GM12878 (cell line): ENCODE data around the gene RAD51B. TPM values are rescaled to one million over a fixed set of nuclear protein-coding genes. Genes with fewer than 3 reads are reported as not detected.

Experiments
- ATAC-seq: fragments of 200-7000 bp; cut with Tn5 transposase; 3 replicates; pipeline ENCODE4 v1.9.1; 2020; ENCODE audit warnings: mild to moderate bottlenecking, moderate library complexity
- BruUV-seq: library from RNA; stranded (reverse); fragments of 400-500 nt; replicated peaks from 2 replicates; lab custom pipeline; 2021; lab: Mats Ljungman, UMichigan
- CTCF ChIA-PET: fragments of 300-600 bp; sonication (Branson Sonifier 250); formaldehyde crosslinking; extraction: SDS; loops from one replicate; lab custom pipeline; 2021; ENCODE audit warnings: inconsistent platforms; lab: Yijun Ruan, JAX
- POLR2A ChIA-PET: fragments of 350-600 bp; formaldehyde crosslinking; extraction: SDS; loops from one replicate; lab custom pipeline; 2021; ENCODE audit warnings: inconsistent platforms; lab: Charles Lee
- RAD21 ChIA-PET: fragments of 300-600 bp; sonication (Branson Sonifier 250); formaldehyde crosslinking; loops from one replicate; lab custom pipeline; 2023; ENCODE audit warnings: antibody characterized with exemption; ENCODE audit not compliant: unreplicated experiment; lab: Charles Lee
- SMC1A ChIA-PET: fragments of 300-600 bp; sonication (Branson Sonifier 250); formaldehyde crosslinking; loops from one replicate; lab custom pipeline; 2023; ENCODE audit not compliant: unreplicated experiment, uncharacterized antibody; lab: Charles Lee
- DNase-seq: peaks from one replicate; pipeline ENCODE4 v3.0.0-alpha.2; 2011; ENCODE audit warnings: low read depth, low spot score
- FAIRE-seq: peaks from 3 replicates; lab custom pipeline; 2011; peaks lifted over from hg19 to GRCh38; lab: Jason Lieb, UNC
- H2AFZ ChIP-seq: 2 replicates; pipeline ENCODE4 v1.6.0; 2011; ENCODE audit warnings: low read depth, low read length, control low read depth; ENCODE audit not compliant: control insufficient read depth
- H3K27ac ChIP-seq: 2 replicates; pipeline ENCODE4 v1.5.1; 2011; ENCODE audit warnings: control low read depth; ENCODE audit not compliant: control insufficient read depth, insufficient read depth
- H3K27me3 ChIP-seq, 2 experiments: replicated peaks in 1 of 2; 2 replicates each; pipeline versions ENCODE4 v1.6.0 to v1.6.1; 2011; ENCODE audit warnings: low read length in 1 of 2; ENCODE audit not compliant: control insufficient read depth in 2 of 2, insufficient read depth in 2 of 2
- H3K36me3 ChIP-seq, 2 experiments: 2 replicates each; pipeline ENCODE4 v1.5.1; 2011; ENCODE audit warnings: low read length in 1 of 2; ENCODE audit not compliant: control insufficient read depth in 2 of 2, insufficient read depth in 2 of 2
- H3K4me1 ChIP-seq: 2 replicates; pipeline ENCODE4 v1.6.1; 2011; ENCODE audit warnings: mild to moderate bottlenecking, low read length, moderate library complexity, mixed read lengths; ENCODE audit not compliant: control insufficient read depth, insufficient read depth
- H3K4me2 ChIP-seq: 2 replicates; pipeline ENCODE4 v1.6.0; 2011; ENCODE audit warnings: control low read depth; ENCODE audit not compliant: control insufficient read depth, insufficient read depth
- H3K4me3 ChIP-seq: fragments of 200-600 bp; sonication (generic); 2 replicates; pipeline ENCODE4 v1.5.1; 2016
- H3K79me2 ChIP-seq: 2 replicates; pipeline ENCODE4 v1.6.0; 2011; ENCODE audit warnings: low read length; ENCODE audit not compliant: control insufficient read depth, insufficient read depth
- H3K9ac ChIP-seq: 2 replicates; pipeline ENCODE4 v1.8.0; 2011; ENCODE audit warnings: low read length, control low read depth, mixed read lengths; ENCODE audit not compliant: control insufficient read depth, insufficient read depth
- H3K9me3 ChIP-seq: replicated peaks from 3 replicates; pipeline ENCODE4 v1.5.1; 2011; ENCODE audit warnings: mild to moderate bottlenecking, low read length; ENCODE audit not compliant: control insufficient read depth, insufficient read depth
- H4K20me1 ChIP-seq: 2 replicates; pipeline ENCODE4 v1.6.0; 2011; ENCODE audit not compliant: control insufficient read depth, insufficient read depth
- ASH2L ChIP-seq: fragments of 300-600, 200-600 bp; sonication (generic); IDR thresholded peaks from 2 replicates; pipeline ENCODE4 v1.6.1; 2017; ENCODE audit warnings: low read depth, mild to moderate bottlenecking, borderline replicate concordance
- BCL3 ChIP-seq: IDR thresholded peaks from 2 replicates; pipeline ENCODE4 v1.6.1; 2011; ENCODE audit warnings: borderline replicate concordance, low read depth, mild to moderate bottlenecking, moderate library complexity, low read length; ENCODE audit not compliant: insufficient read depth, poor library complexity, severe bottlenecking
- CBFB ChIP-seq: IDR thresholded peaks from 2 replicates; pipeline ENCODE4 v1.6.1; 2016; ENCODE audit warnings: antibody characterized with exemption, low read depth
- EED ChIP-seq: sonication (generic); IDR thresholded peaks from 2 replicates; pipeline ENCODE4 v1.6.1; 2016; ENCODE audit warnings: antibody characterized with exemption, low read depth
- IRF5 ChIP-seq: fragments of 450-650 bp; IDR thresholded peaks from 2 replicates; pipeline ENCODE4 v1.6.1; 2017; ENCODE audit warnings: borderline replicate concordance
- KLF5 ChIP-seq: fragments of 450-650 bp; IDR thresholded peaks from 2 replicates; pipeline ENCODE4 v1.6.1; 2014; ENCODE audit warnings: mild to moderate bottlenecking; ENCODE audit not compliant: partially characterized antibody
- NRF1 ChIP-seq: conservative IDR thresholded peaks from 2 replicates; pipeline ENCODE4 v1.6.1; 2011; ENCODE audit warnings: mild to moderate bottlenecking, low read depth, low read length, improper control_type of control experiment
- YBX1 ChIP-seq: fragments of 450-650 bp; IDR thresholded peaks from 2 replicates; pipeline ENCODE4 v1.6.1; 2016; ENCODE audit warnings: antibody characterized with exemption
- WGBS: methylation state at CpG from one replicate; pipeline ENCODE4 v1.1.6; 2016; ENCODE audit warnings: low lambda C conversion rate; ENCODE audit not compliant: insufficient replicate concordance, insufficient coverage; ENCODE audit errors: missing lambda C conversion rate; 5-methylcytosine and 5-hydroxymethylcytosine counted together
- in situ Hi-C: fragments of 300-500 bp; cut with MboI; formaldehyde crosslinking; loops from 9 replicates; pipeline ENCODE4 v1.14.3; 2018; ENCODE audit warnings: mixed read lengths
- intact Hi-C: fragments of 100-400 bp; cut with micrococcal nuclease; formaldehyde crosslinking; loops from one replicate; pipeline ENCODE4 v1.14.2; 2022; ENCODE audit not compliant: unreplicated experiment
- polyA plus RNA-seq, 11 experiments: library from polyadenylated mRNA; depleted of rRNA in 4 of 11; unstranded in 6 of 11; stranded (reverse) in 5 of 11; fragments of >200 nt; fragmentation: Nextera tagmentation in 4 of 11; fragmentation: Illumina TruSeq in 1 of 11; extraction: Ambion mirVana in 4 of 11; extraction: Trizol in 1 of 11; gene quantifications; 1 replicate in 1 of 11; 2 replicates in 10 of 11; pipeline versions ENCODE4 v1.2.1 to v1.2.3, GENCODE V29; 2011 to 2016; ENCODE audit warnings: inconsistent platforms in 2 of 11, missing spikeins in 2 of 11, low read depth in 1 of 11
- total RNA-seq, 4 experiments: library from RNA; depleted of rRNA in 3 of 4; stranded (reverse); fragments of >200 nt in 3 of 4; fragmentation: Illumina TruSeq in 1 of 4; extraction: Trizol in 1 of 4; gene quantifications; 2 replicates each; pipeline versions ENCODE4 v1.2.1 to v1.2.3, GENCODE V29; 2013 to 2021

RAD51B gene
- total and polyA plus RNA-seq, 10 of the 15 experiments (the other 5 are each of a cell fraction or from before 2014, with no cell fraction given) = 9.8 to 26.8 (median 21.3) TPM

DNA sequence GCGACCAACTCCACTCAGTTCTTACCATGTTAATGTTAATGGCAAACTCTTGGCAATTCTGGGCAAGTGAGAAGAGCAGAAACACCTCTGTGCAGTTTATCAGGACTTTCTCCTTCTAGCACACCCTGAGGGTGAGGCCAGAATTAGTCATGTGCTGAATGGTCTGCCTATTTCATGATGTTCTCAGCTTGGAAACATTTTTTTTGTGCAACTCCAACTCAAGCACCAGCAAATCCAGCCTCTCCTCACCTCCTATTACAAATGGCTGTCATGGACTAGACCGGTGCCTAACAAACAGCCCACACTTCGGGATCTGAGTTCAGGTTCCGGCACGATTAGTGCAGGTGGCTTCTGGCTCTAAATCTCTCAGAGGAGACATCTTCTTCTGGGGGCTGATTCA lies 727.3 kb downstream of the RAD51B start:
- H3K79me2 ChIP-seq = no peaks in the 10 kb centered on the region
- ChIA-PET RAD21 (no interaction called here), POLR2A (no interaction called here), CTCF (interaction anchor here (1.3 kb wide), 1 partner anchor 24 kb away, joined by 3 read pairs; no protein-coding TSS in a partner anchor), SMC1A (no interaction called here)
- H2AFZ ChIP-seq = no peak overlapping the region
- BruUV-seq = no TSS peak
- FAIRE-seq (no peak), DNase-seq (no peak), ATAC-seq (no peak)
- peaks cover 5% of the 10 kb centered on the region for H3K4me1 ChIP-seq
- intact Hi-C loops = no loop called here
- H3K36me3 ChIP-seq = no peaks in the 10 kb centered on the region
- H3K27ac ChIP-seq = no peak overlapping the region
- H3K9me3 ChIP-seq = no peaks in the 10 kb centered on the region
- WGBS = 96% methylated on average over 5 of the region's 5 CpGs
- in situ Hi-C loops = no loop called here
- no peak overlapping the region for H3K4me3 ChIP-seq
- H3K4me2 ChIP-seq = no peak overlapping the region
- H4K20me1 ChIP-seq = no peaks in the 10 kb centered on the region
- no peak overlapping the region for H3K9ac ChIP-seq
- no peaks in the 10 kb centered on the region for H3K27me3 ChIP-seq
- TF ChIP-seq IRF5 (no peak), CBFB (no peak), BCL3 (no peak), NRF1 (no peak), KLF5 (no peak), YBX1 (no peak), ASH2L (no peak), EED (no peak)
